ENCODE measurements around the gene FAU. TPM values are rescaled to one million over a fixed set of nuclear protein-coding genes. Genes with fewer than 3 reads are reported as not detected.
A peak's percentile ranks its signal among the peaks of the same experiment; 100 is the strongest.

The FAU gene
- total RNA-seq, 1 experiment from 2014 or later, result 1,073 TPM

GRCh38 chr11:65116370-65117205 lies 5.3 kb downstream of the FAU start:
- no TSS peak for BruUV-seq (replicated peaks)
- peak; percentile 5 for TF ChIP-seq TCF7L2 (IDR thresholded peaks at IDR 0.05; ENCODE audit: borderline replicate concordance, extremely low read depth, insufficient read depth, insufficient read length)
- TF ChIP-seq POLR2AphosphoS5 (IDR thresholded peaks at IDR 0.05; ENCODE audit: low read depth, low read length), result peak; percentile 37
- TF ChIP-seq ZFX (IDR thresholded peaks at IDR 0.05), result peak; percentile 96; the same call in 1 of the 2 replicates
- no peak for TF ChIP-seq EGR1 (IDR thresholded peaks at IDR 0.05; ENCODE audit: low read depth)
- no peak for TF ChIP-seq POLR2A (IDR thresholded peaks at IDR 0.05; ENCODE audit: borderline replicate concordance, extremely low read depth, insufficient read depth, insufficient read length)
- TF ChIP-seq JUND (IDR thresholded peaks at IDR 0.05), result no peak

More at GRCh38 chr11:65116370-65117205, 5.3 kb downstream of the FAU start:
- ChIA-PET CTCF (interaction anchor here (1.0 kb wide), 1 partner anchor 102 kb away, joined by 3 read pairs; no protein-coding TSS in a partner anchor), RAD21 (ENCODE audit: low non-redundant PET in 1 of 2, low total read pairs in 2 of 2, uncharacterized antibody in 2 of 2, unreplicated experiment in 2 of 2) (interaction anchor here in 1 of 2 experiments (1.0 kb wide), 1 partner anchor 65 kb away, joined by 8 read pairs; the partner anchor contains the start of gene CAPN1), POLR2A (interaction anchor here (1.0 to 1.1 kb wide), 3 partner anchors 54 to 110 kb away, joined by 3 to 4 read pairs (median 3); partner anchors contain the start of gene SPDYC)
- Histone ChIP-seq H3K36me3 (ENCODE audit: control insufficient read depth in 1 of 2, insufficient read depth in 2 of 2, low read length in 2 of 2) (peaks cover 10 to 43% of the 10 kb centered on the region in 2 experiments), H3K9me2 (ENCODE audit: insufficient read depth) (no peaks in the 10 kb centered on the region), H3K27me3 (ENCODE audit: insufficient read depth, low read length) (no peaks in the 10 kb centered on the region), H2AFZ (ENCODE audit: low read depth, low read length, poor library complexity, severe bottlenecking) (no peak overlapping the region), H3K9me3 (ENCODE audit: control insufficient read depth in 1 of 2, insufficient read depth in 1 of 2, low read depth in 1 of 2, low read length in 2 of 2) (no peaks in the 10 kb centered on the region), H3K4me2 (ENCODE audit: low read length) (peak overlapping the region; percentile 94), H3K4me1 (ENCODE audit: control insufficient read depth in 1 of 2, insufficient read depth in 2 of 2, low read length in 2 of 2) (peaks cover 17 to 52% of the 10 kb centered on the region in 2 experiments; a peak in 3 of 4 replicates), H3K4me3 (replicated peaks in 1 of 2; ENCODE audit: low read depth in 1 of 2, low read length in 2 of 2) (peak overlapping the region; percentile 88 to 90), H3K79me2 (ENCODE audit: insufficient read depth, low read length) (peaks cover 46% of the 10 kb centered on the region), H3K9ac (ENCODE audit: low read length) (peak overlapping the region; percentile 98), H4K20me1 (ENCODE audit: insufficient read depth) (no peaks in the 10 kb centered on the region; the same call in 1 of the 2 replicates), H3K27ac (ENCODE audit: low read depth, low read length) (peak overlapping the region; percentile 95)
- intact Hi-C loops (cut with micrococcal nuclease), result loop anchor here (5.0 to 10.0 kb wide), 3 partner anchors 104 to 329 kb away; partner anchors contain the start of genes ARL2 and ATG2A
- DNase-seq (ENCODE audit: low read depth, low spot score) (no peak), ATAC-seq (peak; percentile 2; the same call in 1 of the 2 replicates)

All from HCT116 (cell line).